ENCODE data around the gene NUP214.

DNA sequence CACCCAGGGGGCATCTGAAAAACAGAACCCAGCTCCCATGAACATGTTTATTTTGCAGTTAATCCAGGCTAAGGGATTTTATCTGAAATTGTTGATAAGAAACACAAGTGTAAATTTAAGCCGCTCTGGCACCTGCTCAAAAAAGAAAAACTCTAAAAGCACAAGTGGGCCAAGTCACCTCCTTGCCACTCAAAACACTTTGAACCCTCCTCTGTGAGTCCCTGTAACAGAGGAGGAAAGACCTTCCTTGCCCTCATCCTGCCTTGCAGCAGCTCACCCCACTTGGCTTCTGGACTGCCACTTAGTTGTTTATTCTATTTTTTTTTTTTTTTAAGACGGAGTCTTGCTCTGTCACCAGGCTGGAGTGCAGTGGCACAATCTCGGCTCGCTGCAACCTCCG is 111.4 kb downstream of the NUP214 start:
- TF ChIP-seq, protein P1, sequence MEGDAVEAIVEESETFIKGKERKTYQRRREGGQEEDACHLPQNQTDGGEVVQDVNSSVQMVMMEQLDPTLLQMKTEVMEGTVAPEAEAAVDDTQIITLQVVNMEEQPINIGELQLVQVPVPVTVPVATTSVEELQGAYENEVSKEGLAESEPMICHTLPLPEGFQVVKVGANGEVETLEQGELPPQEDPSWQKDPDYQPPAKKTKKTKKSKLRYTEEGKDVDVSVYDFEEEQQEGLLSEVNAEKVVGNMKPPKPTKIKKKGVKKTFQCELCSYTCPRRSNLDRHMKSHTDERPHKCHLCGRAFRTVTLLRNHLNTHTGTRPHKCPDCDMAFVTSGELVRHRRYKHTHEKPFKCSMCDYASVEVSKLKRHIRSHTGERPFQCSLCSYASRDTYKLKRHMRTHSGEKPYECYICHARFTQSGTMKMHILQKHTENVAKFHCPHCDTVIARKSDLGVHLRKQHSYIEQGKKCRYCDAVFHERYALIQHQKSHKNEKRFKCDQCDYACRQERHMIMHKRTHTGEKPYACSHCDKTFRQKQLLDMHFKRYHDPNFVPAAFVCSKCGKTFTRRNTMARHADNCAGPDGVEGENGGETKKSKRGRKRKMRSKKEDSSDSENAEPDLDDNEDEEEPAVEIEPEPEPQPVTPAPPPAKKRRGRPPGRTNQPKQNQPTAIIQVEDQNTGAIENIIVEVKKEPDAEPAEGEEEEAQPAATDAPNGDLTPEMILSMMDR (IDR thresholded peaks at IDR 0.05), result no peak
- no peak for TF ChIP-seq POLR2A (IDR thresholded peaks at IDR 0.05)
- no peak for TF ChIP-seq POLR2AphosphoS5 (IDR thresholded peaks at IDR 0.05)

Measured in breast epithelium (tissue), 3 donors.